PC-9 (cell line): ENCODE results near the gene YAP1.

Experiments
- CTCF ChIP-seq: fragments of 200-600 bp; sonication (generic); conservative IDR thresholded peaks from 2 replicates; pipeline ENCODE4 v1.6.1; 2017; ENCODE audit warnings: mixed run types, antibody characterized with exemption, mild to moderate bottlenecking, moderate library complexity
- EZH2 ChIP-seq: fragments of 200-600 bp; sonication (generic); IDR thresholded peaks from 2 replicates; pipeline ENCODE4 v1.8.0; 2017; ENCODE audit warnings: antibody characterized with exemption, low read depth

- TF ChIP-seq CTCF = no peak
- no peak for TF ChIP-seq EZH2
Observed at GRCh38 chr11:102143867-102144266, 33.6 kb downstream of the YAP1 start.
